HG03045 (cell line): ENCODE results near the gene TRIM71.

Experiments used
- ATAC-seq: cut with Tn5 transposase; IDR thresholded peaks from one replicate; pipeline ENCODE4 v1.9.1; 2021; ENCODE audit warnings: mild to moderate bottlenecking, moderate library complexity; ENCODE audit not compliant: unreplicated experiment

The TRIM71 gene

DNA sequence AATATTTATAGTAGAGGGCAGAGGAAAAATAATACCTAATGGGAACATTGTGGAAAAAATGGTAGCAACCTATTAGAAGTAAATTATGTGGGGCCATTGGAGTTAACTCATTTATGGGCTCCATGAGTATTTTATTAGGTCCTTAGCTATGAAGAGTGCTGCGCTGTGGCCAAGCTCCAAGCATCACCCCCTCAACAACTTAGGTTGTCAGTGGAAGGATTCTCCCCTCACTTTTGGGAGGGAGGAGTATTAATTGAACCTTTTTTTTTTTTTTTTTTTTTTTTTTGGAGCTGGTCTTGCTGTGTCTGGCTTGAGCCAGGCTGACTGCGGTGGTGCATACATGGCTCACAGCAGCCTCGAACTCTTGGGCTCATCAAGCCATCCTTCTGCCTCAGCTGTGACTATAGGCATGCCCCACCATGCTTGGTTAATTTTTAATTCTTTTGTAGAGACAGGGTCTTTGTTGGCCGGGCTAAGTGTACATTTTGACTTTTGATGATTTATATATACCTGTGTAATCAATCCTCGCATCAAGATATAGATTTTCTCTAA lies 45.2 kb downstream of the TRIM71 start:
- no peak for ATAC-seq

DNA sequence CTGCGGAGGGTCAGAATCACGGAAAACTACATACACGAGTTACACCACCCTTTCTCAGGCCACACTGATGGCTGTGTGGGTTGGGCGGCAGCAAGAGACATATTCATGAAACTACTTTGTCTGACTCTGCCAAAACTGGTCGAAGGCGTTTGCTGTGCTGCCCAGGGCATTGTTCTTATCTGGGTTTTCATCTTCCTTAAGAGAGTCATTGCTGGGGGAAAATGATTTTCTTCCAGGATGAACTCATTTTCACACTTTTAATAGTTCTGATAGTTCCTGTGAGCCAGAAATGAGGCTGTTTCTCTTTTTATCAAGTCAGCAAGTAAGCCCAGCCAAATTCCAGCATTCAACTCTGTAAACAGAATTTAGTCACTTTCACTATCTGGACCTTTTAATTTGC lies 47.6 kb downstream of the TRIM71 start:
- ATAC-seq, result no peak

DNA sequence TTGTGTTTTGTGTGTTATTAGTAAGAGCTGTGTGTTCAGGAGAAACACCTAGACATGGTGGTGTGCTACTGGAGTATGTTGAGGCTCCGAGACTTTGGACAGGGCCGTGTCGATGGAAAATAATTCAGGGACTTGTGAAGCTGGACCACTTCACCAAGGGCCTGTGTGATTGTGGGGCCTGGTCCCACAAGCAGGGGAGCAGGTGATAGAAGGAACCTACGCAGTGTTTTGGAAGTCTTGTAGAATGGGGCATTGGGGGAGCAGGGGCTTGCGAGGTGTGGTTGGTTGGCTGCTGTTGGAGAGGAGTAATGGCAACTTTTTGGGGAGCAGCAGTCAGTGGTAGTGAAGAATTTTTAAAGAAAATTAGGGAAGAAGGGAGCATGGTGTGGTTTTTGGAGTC lies 48.7 kb downstream of the TRIM71 start:
- no peak for ATAC-seq

GRCh38 chr3:32867954-32868353 lies 50.2 kb downstream of the TRIM71 start:
- no peak for ATAC-seq

GRCh38 chr3:32868719-32869512 lies 51.1 kb downstream of the TRIM71 start:
- no peak for ATAC-seq

- ATAC-seq, result no peak
These were observed 51.8 kb downstream of the TRIM71 start for GRCh38 chr3:32869513-32870047.

- no peak for ATAC-seq
These were observed 52.7 kb downstream of the TRIM71 start for GRCh38 chr3:32870373-32871095.

DNA sequence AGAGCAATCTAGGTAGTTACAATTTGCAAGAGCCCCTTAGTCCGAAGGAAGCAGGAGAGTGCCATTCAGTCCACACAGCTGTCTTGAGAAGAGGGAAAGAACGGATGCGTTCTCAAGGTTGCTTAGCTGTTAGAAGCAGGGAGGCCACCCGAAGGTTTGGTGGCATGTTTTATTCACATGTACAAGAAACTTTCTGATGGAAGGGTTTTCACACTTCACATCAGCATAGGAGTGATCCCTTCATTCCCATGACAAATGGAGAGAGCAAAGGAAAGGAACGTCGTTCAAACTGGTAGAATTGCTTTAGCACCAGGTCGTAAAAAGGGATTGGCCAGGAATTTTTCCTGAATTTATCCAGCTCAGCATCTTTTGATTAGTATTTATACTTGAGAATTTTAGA lies 53.5 kb downstream of the TRIM71 start:
- ATAC-seq, result no peak

GRCh38 chr3:32872487-32873382 lies 54.9 kb downstream of the TRIM71 start:
- no peak for ATAC-seq

GRCh38 chr3:32873531-32874130 lies 55.8 kb downstream of the TRIM71 start:
- no peak for ATAC-seq

DNA sequence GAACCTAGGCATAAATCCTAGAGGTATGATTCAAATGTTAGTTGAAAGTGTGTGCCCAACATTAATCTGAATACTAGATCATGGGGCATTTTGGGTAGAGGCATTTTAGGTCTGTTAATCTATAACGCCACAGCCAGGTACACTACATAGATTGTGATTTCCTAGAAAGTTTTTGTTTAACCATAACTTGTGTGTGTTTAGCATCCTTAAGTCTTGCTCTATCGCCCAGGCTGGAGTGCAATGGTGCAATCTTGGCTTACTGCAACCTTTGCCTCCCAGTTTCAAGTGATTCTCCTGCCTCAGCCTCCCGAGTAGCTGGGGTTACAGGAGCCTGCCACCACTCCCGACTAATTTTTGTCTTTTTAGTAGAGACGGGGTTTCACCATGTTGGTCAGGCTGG lies 59.1 kb downstream of the TRIM71 start:
- ATAC-seq, result no peak

DNA sequence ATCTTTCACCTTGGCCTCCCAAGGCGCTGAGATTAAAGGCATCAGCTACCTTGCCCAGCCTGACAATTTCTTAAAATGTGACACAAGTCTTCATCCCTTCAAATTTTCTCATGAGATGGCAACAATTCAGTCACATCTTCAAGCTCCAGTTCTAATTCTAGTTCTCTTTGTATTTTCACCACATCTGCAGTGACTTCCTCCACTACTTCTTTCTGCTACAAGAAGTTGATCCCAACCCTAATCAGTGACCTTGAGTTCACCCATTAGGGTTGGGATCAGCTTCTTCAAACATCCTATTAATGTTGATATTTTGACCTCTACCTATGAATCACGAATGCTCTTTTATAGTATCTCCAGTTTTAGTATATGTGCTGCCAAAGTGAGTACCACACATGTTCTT lies 59.8 kb downstream of the TRIM71 start:
- no peak for ATAC-seq

GRCh38 chr3:32880225-32880624 lies 62.4 kb downstream of the TRIM71 start:
- no peak for ATAC-seq

DNA sequence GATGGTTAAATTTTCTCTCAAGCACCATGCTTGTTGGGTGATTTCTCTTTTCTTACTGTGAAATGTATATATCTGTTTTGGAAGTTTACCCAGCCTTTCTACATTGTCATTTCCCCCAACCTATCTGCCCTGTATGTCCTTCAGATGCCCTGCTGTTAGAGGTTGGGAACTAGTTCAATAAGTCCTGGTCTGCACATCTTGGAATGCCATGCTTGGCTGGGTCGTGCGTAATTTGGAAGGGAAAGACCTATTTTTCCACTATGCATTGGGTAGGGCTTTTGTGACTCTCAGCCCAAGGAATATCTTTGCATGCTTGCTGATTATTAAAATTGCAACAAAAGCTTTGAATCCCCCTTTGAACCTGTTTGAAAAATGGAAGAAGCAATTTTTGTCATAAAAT lies 63.8 kb downstream of the TRIM71 start:
- ATAC-seq, result no peak

- ATAC-seq, result no peak
These were observed 64.4 kb downstream of the TRIM71 start for GRCh38 chr3:32882189-32882588.

- peak; percentile 96 for ATAC-seq
These were observed 64.8 kb downstream of the TRIM71 start for GRCh38 chr3:32882603-32883025.

- ATAC-seq, result no peak
These were observed 66.0 kb downstream of the TRIM71 start for GRCh38 chr3:32883817-32884216.

DNA sequence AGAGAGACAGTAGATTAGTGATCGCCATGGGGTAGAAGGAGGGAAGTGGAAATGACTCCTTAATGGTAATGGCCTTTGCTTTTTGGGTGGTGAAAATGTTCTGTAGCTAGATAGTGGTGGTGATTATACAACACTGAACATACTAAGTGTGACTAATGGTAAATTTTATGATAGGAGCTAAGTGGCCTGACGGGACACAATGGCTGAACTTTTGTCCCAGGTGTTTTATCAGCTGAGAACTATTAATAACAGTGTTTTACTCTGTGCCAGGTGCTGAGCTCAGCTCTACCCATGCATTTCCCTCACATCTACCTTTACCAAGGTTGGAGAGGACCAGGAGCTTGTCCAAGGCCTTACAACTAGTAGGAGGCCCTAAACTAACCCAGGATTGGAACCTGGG lies 66.8 kb downstream of the TRIM71 start:
- no peak for ATAC-seq

DNA sequence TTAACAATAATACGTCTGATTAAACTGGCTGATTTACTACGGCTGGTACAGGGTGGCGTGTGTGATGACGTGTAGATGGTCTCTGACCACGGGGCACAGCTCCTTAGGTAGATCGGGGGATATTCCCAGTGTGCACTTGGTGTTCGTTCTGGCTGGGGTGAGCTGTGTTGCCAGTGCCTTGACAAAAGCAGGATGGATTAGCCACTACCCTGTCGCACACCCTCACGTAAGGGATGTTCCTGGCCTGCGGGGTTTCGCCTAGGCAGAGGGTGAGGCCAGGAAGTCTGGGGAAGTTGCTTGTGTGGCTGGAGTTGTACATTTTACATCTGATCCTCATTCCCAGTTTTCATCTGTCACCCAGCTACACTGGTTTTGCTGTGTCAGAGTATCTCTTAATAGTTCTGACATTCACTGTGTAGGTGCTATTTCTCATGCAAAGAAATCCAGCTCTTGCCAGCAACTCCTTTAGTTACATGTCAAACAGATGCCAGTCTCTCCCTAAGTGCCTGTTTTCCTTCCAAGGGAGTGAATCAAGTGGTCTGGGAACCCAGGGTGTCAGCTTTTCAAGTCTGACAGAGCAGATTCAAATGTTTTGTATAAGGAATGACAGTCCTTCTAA lies 67.6 kb downstream of the TRIM71 start:
- ATAC-seq, result no peak

GRCh38 chr3:32886296-32886695 lies 68.5 kb downstream of the TRIM71 start:
- no peak for ATAC-seq
